Activated naive CD4-positive, alpha-beta T cell treated with anti-CD3 and anti-CD28 coated beads, Interleukin-2, amount 10 ng/mL, durations not matched to agents 7 days and 5 days (primary cell): ENCODE data around the gene PVRIG.
"Not testable (repeated sequence)": the region's sequence is repeated elsewhere in the genome, so short reads cannot be mapped to it uniquely, and the experiment has no call there.

ENCODE experiments used
- CTCF ChIA-PET: fragments of 350-600 bp; sonication (Branson Sonifier 250); formaldehyde crosslinking; loops from one replicate; lab custom pipeline; 2021; ENCODE audit warnings: antibody characterized with exemption; lab: Charles Lee
- DNase-seq: peaks from one replicate; pipeline ENCODE4 v3.0.0-alpha.2; 2020
- H3K27ac Mint-ChIP-seq: one replicate; pipeline ENCODE4 v1.8.0; 2021; ENCODE audit warnings: mild to moderate bottlenecking, moderate library complexity, mixed read lengths
- H3K27me3 Mint-ChIP-seq: one replicate; pipeline ENCODE4 v1.8.0; 2021; ENCODE audit warnings: mild to moderate bottlenecking, mixed read lengths
- H3K36me3 Mint-ChIP-seq: one replicate; pipeline ENCODE4 v1.8.0; 2021; ENCODE audit warnings: mixed read lengths
- H3K4me1 Mint-ChIP-seq: one replicate; pipeline ENCODE4 v1.8.0; 2021; ENCODE audit warnings: mixed read lengths
- H3K4me3 Mint-ChIP-seq: one replicate; pipeline ENCODE4 v1.8.0; 2021; ENCODE audit warnings: mild to moderate bottlenecking, moderate library complexity, mixed read lengths
- H3K9me3 Mint-ChIP-seq: one replicate; pipeline ENCODE4 v1.8.0; 2021; ENCODE audit warnings: mixed read lengths

The PVRIG gene

GRCh38 chr7:100210805-100211204 lies 8.9 kb upstream of the PVRIG start:
- CTCF ChIA-PET = interaction anchor here (0.9 to 6.0 kb wide), 6 partner anchors 7 to 78 kb away, joined by 3 to 49 read pairs (median 6); partner anchors contain the start of gene GPC2
- DNase-seq = no peak

DNA sequence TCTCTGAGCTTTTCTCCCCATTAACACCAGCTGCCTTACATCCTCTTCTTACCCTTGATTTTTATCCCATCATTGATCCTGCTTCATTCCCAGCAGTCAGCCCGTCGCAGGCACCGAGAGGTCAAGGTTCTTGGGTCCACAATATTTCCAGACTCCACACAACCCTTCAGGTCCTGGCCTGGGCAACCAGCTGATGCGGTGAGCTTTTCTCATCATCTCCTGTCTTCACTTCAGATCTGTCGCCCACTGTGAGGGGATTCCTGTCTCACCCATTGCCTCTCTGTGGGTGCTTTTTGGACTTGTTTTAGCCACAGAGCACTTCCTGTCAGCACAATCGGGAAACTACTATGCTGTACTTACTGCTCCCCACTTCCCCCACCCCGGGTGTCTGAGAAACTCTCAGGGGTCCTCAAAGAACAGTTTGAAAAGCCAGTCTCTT lies 8.4 kb upstream of the PVRIG start:
- no peaks in the 10 kb centered on the region for H3K27me3 Mint-ChIP-seq
- peak overlapping the region; percentile 87 for H3K27ac Mint-ChIP-seq
- no peaks in the 10 kb centered on the region for H3K9me3 Mint-ChIP-seq
- peaks cover 78% of the 10 kb centered on the region for H3K4me1 Mint-ChIP-seq
- DNase-seq = peak; percentile 57
- CTCF ChIA-PET = interaction anchor here (0.9 to 6.0 kb wide), 3 partner anchors 22 to 79 kb away, joined by 4 to 49 read pairs (median 7); partner anchors contain the start of gene GPC2
- H3K4me3 Mint-ChIP-seq = peak overlapping the region; percentile 60
- H3K36me3 Mint-ChIP-seq = peaks cover 23% of the 10 kb centered on the region

More at GRCh38 chr7:100210805-100211204, 8.9 kb upstream of the PVRIG start:
- no peak overlapping the region for H3K4me3 Mint-ChIP-seq
- H3K27ac Mint-ChIP-seq = peak overlapping the region; percentile 71
- H3K4me1 Mint-ChIP-seq = peaks cover 74% of the 10 kb centered on the region
- H3K27me3 Mint-ChIP-seq = no peaks in the 10 kb centered on the region
- peaks cover 23% of the 10 kb centered on the region for H3K36me3 Mint-ChIP-seq
- H3K9me3 Mint-ChIP-seq = no peaks in the 10 kb centered on the region

- CTCF ChIA-PET = interaction anchor here (1.6 to 6.0 kb wide), 2 partner anchors 24 to 80 kb away, joined by 6 to 49 read pairs; no protein-coding TSS in a partner anchor
- Mint-ChIP-seq H3K4me3 (no peak overlapping the region), H3K36me3 (peaks cover 19% of the 10 kb centered on the region), H3K9me3 (no peaks in the 10 kb centered on the region), H3K4me1 (peaks cover 84% of the 10 kb centered on the region), H3K27me3 (no peaks in the 10 kb centered on the region), H3K27ac (no peak overlapping the region)
- no peak for DNase-seq
Observed at GRCh38 chr7:100212631-100213286, 7.0 kb upstream of the PVRIG start.

GRCh38 chr7:100213672-100214071 lies 6.1 kb upstream of the PVRIG start:
- Mint-ChIP-seq H3K4me3 (no peak overlapping the region), H3K9me3 (no peaks in the 10 kb centered on the region), H3K27ac (peak overlapping the region; percentile 16), H3K27me3 (no peaks in the 10 kb centered on the region), H3K36me3 (peaks cover 19% of the 10 kb centered on the region), H3K4me1 (peaks cover 82% of the 10 kb centered on the region)
- CTCF ChIA-PET = interaction anchor here (1.6 kb wide), 1 partner anchor 81 kb away, joined by 6 read pairs; no protein-coding TSS in a partner anchor
- DNase-seq = no peak

- Mint-ChIP-seq H3K36me3 (peaks cover 16% of the 10 kb centered on the region), H3K4me1 (peaks cover 81% of the 10 kb centered on the region), H3K27ac (peak overlapping the region; percentile 15)
- DNase-seq, H3K27me3 Mint-ChIP-seq, CTCF ChIA-PET, H3K4me3 Mint-ChIP-seq, H3K9me3 Mint-ChIP-seq: not testable (repeated sequence)
Observed at GRCh38 chr7:100214356-100214755, 5.4 kb upstream of the PVRIG start.

DNA sequence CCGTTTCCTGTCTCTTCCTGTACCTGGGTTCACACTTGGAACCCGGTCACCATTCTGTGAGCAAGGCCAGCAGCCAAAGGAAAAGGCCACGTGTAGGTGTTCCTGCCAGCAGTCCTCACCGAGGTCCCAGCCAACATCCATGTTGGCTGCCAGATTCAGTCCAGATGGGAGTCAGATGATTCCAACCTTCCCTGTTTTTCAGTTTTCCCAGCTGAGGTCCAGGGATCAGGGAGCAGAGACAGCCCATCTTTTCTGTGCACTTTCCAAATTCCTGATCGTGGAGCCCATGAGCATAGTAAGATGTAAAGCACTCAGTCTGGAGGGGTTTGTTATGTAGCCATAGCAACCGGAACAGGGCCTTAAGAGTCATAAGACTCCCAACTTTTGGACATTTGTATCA lies 3.9 kb upstream of the PVRIG start:
- H3K36me3 Mint-ChIP-seq = peaks cover 18% of the 10 kb centered on the region
- no peaks in the 10 kb centered on the region for H3K9me3 Mint-ChIP-seq
- no peak overlapping the region for H3K4me3 Mint-ChIP-seq
- peaks cover 66% of the 10 kb centered on the region for H3K4me1 Mint-ChIP-seq
- no peak for DNase-seq
- no peaks in the 10 kb centered on the region for H3K27me3 Mint-ChIP-seq
- peak overlapping the region; percentile 56 for H3K27ac Mint-ChIP-seq
- CTCF ChIA-PET = interaction anchor here (0.7 to 3.2 kb wide), 5 partner anchors 8 to 83 kb away, joined by 3 to 37 read pairs (median 4); no protein-coding TSS in a partner anchor

GRCh38 chr7:100217934-100218333 lies 1.8 kb upstream of the PVRIG start:
- not testable (repeated sequence) for H3K4me3 Mint-ChIP-seq, H3K9me3 Mint-ChIP-seq, H3K27me3 Mint-ChIP-seq
- CTCF ChIA-PET = interaction anchor here (0.9 to 3.5 kb wide), 14 partner anchors 9 to 126 kb away, joined by 3 to 37 read pairs (median 4); partner anchors contain the start of gene LAMTOR4
- Mint-ChIP-seq H3K4me1 (peaks cover 70% of the 10 kb centered on the region), H3K36me3 (peaks cover 29% of the 10 kb centered on the region), H3K27ac (peak overlapping the region; percentile 98)
- DNase-seq = peak; percentile 87

DNA sequence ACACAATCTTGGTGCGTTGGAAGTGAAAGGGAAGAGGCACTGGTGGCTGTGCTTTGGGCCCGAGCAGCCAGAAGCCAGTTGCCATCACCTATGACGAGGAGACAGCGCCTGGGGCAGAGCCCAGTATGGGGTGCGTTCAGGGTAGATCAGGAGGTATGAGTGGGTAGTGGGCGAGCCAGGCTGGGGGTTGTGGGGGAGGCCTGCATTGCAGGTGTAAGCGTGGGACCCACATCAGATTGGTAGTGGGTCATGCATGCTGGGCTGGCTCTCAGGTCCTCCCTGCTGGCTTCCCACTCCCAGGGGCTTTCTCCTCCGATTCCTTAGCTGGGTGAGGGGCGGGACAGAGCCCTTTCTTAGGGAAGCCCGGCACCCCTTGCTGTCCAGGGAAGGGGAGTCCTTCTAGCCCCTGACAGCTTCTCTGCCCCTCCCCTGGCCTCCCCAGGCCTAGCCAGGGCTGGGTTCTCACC lies 445 bp upstream of the PVRIG start:
- DNase-seq = peak; percentile 47
- H3K36me3 Mint-ChIP-seq = peaks cover 40% of the 10 kb centered on the region
- no peaks in the 10 kb centered on the region for H3K9me3 Mint-ChIP-seq
- peak overlapping the region; percentile 87 for H3K4me3 Mint-ChIP-seq
- peak overlapping the region; percentile 97 for H3K27ac Mint-ChIP-seq
- H3K4me1 Mint-ChIP-seq = peaks cover 74% of the 10 kb centered on the region
- no peaks in the 10 kb centered on the region for H3K27me3 Mint-ChIP-seq
- CTCF ChIA-PET = interaction anchor here (3.2 to 3.5 kb wide), 2 partner anchors 30 to 87 kb away, joined by 30 to 37 read pairs; no protein-coding TSS in a partner anchor

- peaks cover 51% of the 10 kb centered on the region for H3K36me3 Mint-ChIP-seq
- CTCF ChIA-PET = interaction anchor here (1.4 to 2.3 kb wide), 3 partner anchors 13 to 88 kb away, joined by 3 to 13 read pairs (median 4); no protein-coding TSS in a partner anchor
- no peak for DNase-seq
- H3K9me3 Mint-ChIP-seq = no peaks in the 10 kb centered on the region
- peaks cover 73% of the 10 kb centered on the region for H3K4me1 Mint-ChIP-seq
- no peaks in the 10 kb centered on the region for H3K27me3 Mint-ChIP-seq
- peak overlapping the region; percentile 87 for H3K4me3 Mint-ChIP-seq
- H3K27ac Mint-ChIP-seq = peak overlapping the region; percentile 97
Observed at GRCh38 chr7:100220586-100221230, 959 bp downstream of the PVRIG start.

DNA sequence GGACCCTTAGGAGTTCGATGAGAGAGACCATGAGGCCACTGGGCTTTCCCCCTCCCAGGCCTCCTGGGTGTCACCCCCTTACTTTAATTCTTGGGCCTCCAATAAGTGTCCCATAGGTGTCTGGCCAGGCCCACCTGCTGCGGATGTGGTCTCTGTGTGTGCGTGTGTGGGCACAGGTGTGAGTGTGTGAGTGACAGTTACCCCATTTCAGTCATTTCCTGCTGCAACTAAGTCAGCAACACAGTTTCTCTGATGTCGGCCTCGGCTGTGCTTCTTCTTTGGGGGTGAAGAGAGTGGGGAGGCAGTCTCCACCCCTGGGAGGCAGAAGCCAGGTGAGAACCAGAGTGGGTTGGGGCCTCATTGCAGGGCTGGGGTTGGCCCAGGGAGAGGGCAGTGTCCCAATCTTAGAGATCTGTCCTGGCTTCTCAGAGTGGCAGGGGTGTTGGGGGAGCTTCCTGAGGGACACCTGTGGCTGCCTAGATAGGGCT lies 1.5 kb downstream of the PVRIG start:
- Mint-ChIP-seq H3K4me1 (peaks cover 71% of the 10 kb centered on the region), H3K27me3 (no peaks in the 10 kb centered on the region), H3K36me3 (peaks cover 54% of the 10 kb centered on the region), H3K4me3 (peak overlapping the region; percentile 87), H3K9me3 (no peaks in the 10 kb centered on the region), H3K27ac (peak overlapping the region; percentile 97)
- CTCF ChIA-PET = interaction anchor here (0.5 to 2.3 kb wide), 4 partner anchors 11 to 89 kb away, joined by 3 to 13 read pairs (median 4); no protein-coding TSS in a partner anchor
- DNase-seq = peak; percentile 88

GRCh38 chr7:100221767-100222444 lies 2.2 kb downstream of the PVRIG start:
- no peak for DNase-seq
- H3K27me3 Mint-ChIP-seq = no peaks in the 10 kb centered on the region
- H3K4me1 Mint-ChIP-seq = peaks cover 65% of the 10 kb centered on the region
- CTCF ChIA-PET = interaction anchor here (0.5 to 2.3 kb wide), 5 partner anchors 11 to 94 kb away, joined by 3 to 13 read pairs (median 3); no protein-coding TSS in a partner anchor
- peak overlapping the region; percentile 97 for H3K27ac Mint-ChIP-seq
- H3K4me3 Mint-ChIP-seq = peak overlapping the region; percentile 87
- H3K9me3 Mint-ChIP-seq = no peaks in the 10 kb centered on the region
- H3K36me3 Mint-ChIP-seq = peaks cover 54% of the 10 kb centered on the region

GRCh38 chr7:100222445-100223132 lies 2.8 kb downstream of the PVRIG start:
- Mint-ChIP-seq H3K4me3 (peak overlapping the region; percentile 87), H3K27ac (peak overlapping the region; percentile 97), H3K36me3 (peaks cover 57% of the 10 kb centered on the region), H3K9me3 (no peaks in the 10 kb centered on the region), H3K27me3 (no peaks in the 10 kb centered on the region), H3K4me1 (peaks cover 62% of the 10 kb centered on the region)
- no peak for DNase-seq
- CTCF ChIA-PET = interaction anchor here (0.9 to 2.3 kb wide), 4 partner anchors 15 to 94 kb away, joined by 3 to 13 read pairs (median 4); no protein-coding TSS in a partner anchor
